Suprapubic skin (tissue), 4 donors: Measurements from ENCODE around the gene CYP19A1. TPM values are rescaled to one million over a fixed set of nuclear protein-coding genes. Genes with fewer than 3 reads are reported as not detected.

ENCODE experiments used
- DNase-seq, 2 donors: peaks; one replicate each; pipeline ENCODE4 v3.0.0-alpha.2; 2019; ENCODE audit warnings: low spot score in 2 of 2
- H3K27ac ChIP-seq: fragments of 200-600 bp; sonication (generic); one replicate; pipeline ENCODE4 v1.5.1; 2019
- H3K27me3 ChIP-seq: fragments of 200-600 bp; sonication (generic); one replicate; pipeline ENCODE4 v1.5.1; 2019
- H3K36me3 ChIP-seq: fragments of 200-600 bp; sonication (generic); one replicate; pipeline ENCODE4 v1.5.1; 2019
- H3K4me1 ChIP-seq: fragments of 200-600 bp; sonication (generic); one replicate; pipeline ENCODE4 v1.5.1; 2019
- H3K4me3 ChIP-seq: fragments of 200-600 bp; sonication (generic); one replicate; pipeline ENCODE4 v1.5.1; 2019; ENCODE audit warnings: mild to moderate bottlenecking
- H3K9me3 ChIP-seq: fragments of 200-600 bp; sonication (generic); one replicate; pipeline ENCODE4 v1.5.1; 2019
- EP300 ChIP-seq: sonication (generic); formaldehyde crosslinking; IDR thresholded peaks from one replicate; pipeline ENCODE4 v1.6.1; 2017; ENCODE audit warnings: antibody characterized with exemption
- POLR2A ChIP-seq, 2 donors: fragments of 450-650 bp; IDR thresholded peaks; one replicate each; pipeline ENCODE4 v1.6.1; 2017; ENCODE audit warnings: antibody characterized with exemption in 2 of 2, mild to moderate bottlenecking in 2 of 2, moderate library complexity in 2 of 2
- POLR2AphosphoS5 ChIP-seq, 3 donors: sonication (generic); formaldehyde crosslinking; IDR thresholded peaks; one replicate each; pipeline ENCODE4 v1.6.1; 2017; ENCODE audit warnings: antibody characterized with exemption in 3 of 3
- WGBS: methylation state at CpG from one replicate; pipeline ENCODE4 v1.1.5; 2018; 5-methylcytosine and 5-hydroxymethylcytosine counted together
- total RNA-seq, 4 donors: library from RNA; depleted of rRNA; stranded (reverse); fragments of >200 nt; gene quantifications; one replicate each; pipeline ENCODE4 v1.1.0, GENCODE V29; 2016
- TF ChIP-seq, protein P1 (sequence below), 2 donors: fragments of 200-600 bp in 1 of 2; fragments of 450-650 bp in 1 of 2; sonication (generic) in 1 of 2; IDR thresholded peaks; one replicate each; pipeline ENCODE4 v1.5.1; 2016 to 2019; ENCODE audit warnings: antibody characterized with exemption in 2 of 2, mild to moderate bottlenecking in 1 of 2, moderate library complexity in 1 of 2

The CYP19A1 gene
- total RNA-seq, 4 donors from 2014 or later = 2.7 to 6.8 (median 5.6) TPM

- TF ChIP-seq EP300 = no peak
- no peak for TF ChIP-seq POLR2AphosphoS5 (IDR thresholded peaks at IDR 0.05)
- TF ChIP-seq, protein P1, sequence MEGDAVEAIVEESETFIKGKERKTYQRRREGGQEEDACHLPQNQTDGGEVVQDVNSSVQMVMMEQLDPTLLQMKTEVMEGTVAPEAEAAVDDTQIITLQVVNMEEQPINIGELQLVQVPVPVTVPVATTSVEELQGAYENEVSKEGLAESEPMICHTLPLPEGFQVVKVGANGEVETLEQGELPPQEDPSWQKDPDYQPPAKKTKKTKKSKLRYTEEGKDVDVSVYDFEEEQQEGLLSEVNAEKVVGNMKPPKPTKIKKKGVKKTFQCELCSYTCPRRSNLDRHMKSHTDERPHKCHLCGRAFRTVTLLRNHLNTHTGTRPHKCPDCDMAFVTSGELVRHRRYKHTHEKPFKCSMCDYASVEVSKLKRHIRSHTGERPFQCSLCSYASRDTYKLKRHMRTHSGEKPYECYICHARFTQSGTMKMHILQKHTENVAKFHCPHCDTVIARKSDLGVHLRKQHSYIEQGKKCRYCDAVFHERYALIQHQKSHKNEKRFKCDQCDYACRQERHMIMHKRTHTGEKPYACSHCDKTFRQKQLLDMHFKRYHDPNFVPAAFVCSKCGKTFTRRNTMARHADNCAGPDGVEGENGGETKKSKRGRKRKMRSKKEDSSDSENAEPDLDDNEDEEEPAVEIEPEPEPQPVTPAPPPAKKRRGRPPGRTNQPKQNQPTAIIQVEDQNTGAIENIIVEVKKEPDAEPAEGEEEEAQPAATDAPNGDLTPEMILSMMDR (IDR thresholded peaks at IDR 0.05) = no peak
- no peak for TF ChIP-seq POLR2A (IDR thresholded peaks at IDR 0.05)
- H3K36me3 ChIP-seq = no peaks in the 10 kb centered on the region
- DNase-seq = no peak
- no peaks in the 10 kb centered on the region for H3K27me3 ChIP-seq
- H3K9me3 ChIP-seq = no peaks in the 10 kb centered on the region
- H3K27ac ChIP-seq = no peak overlapping the region
- 2% methylated on average over 3 of the region's 3 CpGs for WGBS
- peaks cover 13% of the 10 kb centered on the region for H3K4me1 ChIP-seq
- H3K4me3 ChIP-seq = no peak overlapping the region
These were observed 166.2 kb downstream of the CYP19A1 start for GRCh38 chr15:51172193-51172592.

- Histone ChIP-seq H3K9me3 (no peaks in the 10 kb centered on the region), H3K4me1 (peaks cover 13% of the 10 kb centered on the region), H3K27ac (no peak overlapping the region), H3K27me3 (no peaks in the 10 kb centered on the region), H3K36me3 (no peaks in the 10 kb centered on the region), H3K4me3 (no peak overlapping the region)
- TF ChIP-seq POLR2AphosphoS5 (IDR thresholded peaks at IDR 0.05) = no peak
- TF ChIP-seq EP300 = no peak
- TF ChIP-seq POLR2A (IDR thresholded peaks at IDR 0.05) = no peak
- TF ChIP-seq, protein P1 (IDR thresholded peaks at IDR 0.05) = no peak
- 43% methylated on average over 3 of the region's 3 CpGs for WGBS
- no peak for DNase-seq
These were observed 166.8 kb downstream of the CYP19A1 start for GRCh38 chr15:51171634-51171932.

DNA sequence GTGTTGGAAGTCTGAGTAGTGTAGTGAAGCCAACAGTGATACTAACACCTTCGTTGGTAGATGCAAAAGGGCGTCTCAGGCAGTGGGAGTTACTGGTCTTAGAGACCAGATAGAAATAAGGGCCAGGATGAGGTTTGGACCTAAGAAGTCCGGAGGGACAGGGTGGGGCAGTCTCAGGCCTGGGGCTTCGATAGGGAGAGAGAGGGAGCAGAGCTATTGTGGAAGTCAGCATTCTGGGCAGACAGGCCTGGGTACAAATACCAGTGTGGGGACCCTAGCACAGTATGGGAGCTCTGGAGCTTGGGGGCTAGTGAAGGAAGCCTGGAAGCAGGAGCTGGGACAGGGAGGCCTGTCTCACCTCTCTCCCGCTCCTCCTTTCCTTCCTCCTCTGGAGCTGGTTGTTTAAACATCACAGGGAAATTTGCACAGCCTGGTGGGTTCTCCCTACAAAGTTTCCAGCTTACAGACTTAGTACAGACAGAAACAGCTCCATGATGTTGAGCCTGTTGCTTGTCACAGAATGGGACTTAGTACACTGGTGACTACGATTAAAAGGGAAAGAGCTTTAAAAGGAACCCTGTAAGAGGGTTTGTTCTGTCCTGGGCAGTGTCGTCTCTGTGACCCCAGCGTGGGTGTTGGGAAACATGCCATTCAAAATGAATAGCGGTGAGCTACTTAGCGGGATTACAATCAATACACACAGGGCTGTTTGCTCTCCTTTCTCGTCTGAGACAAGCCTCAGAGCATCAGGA is 167.3 kb downstream of the CYP19A1 start:
- 63% methylated on average over 11 of the region's 11 CpGs for WGBS
- Histone ChIP-seq H3K9me3 (no peaks in the 10 kb centered on the region), H3K4me3 (no peak overlapping the region), H3K27me3 (no peaks in the 10 kb centered on the region), H3K27ac (no peak overlapping the region), H3K36me3 (no peaks in the 10 kb centered on the region), H3K4me1 (peaks cover 13% of the 10 kb centered on the region)
- no peak for TF ChIP-seq POLR2A (IDR thresholded peaks at IDR 0.05)
- no peak for TF ChIP-seq EP300
- TF ChIP-seq, protein P1 (IDR thresholded peaks at IDR 0.05) = no peak
- TF ChIP-seq POLR2AphosphoS5 (IDR thresholded peaks at IDR 0.05) = no peak
- no peak for DNase-seq

DNA sequence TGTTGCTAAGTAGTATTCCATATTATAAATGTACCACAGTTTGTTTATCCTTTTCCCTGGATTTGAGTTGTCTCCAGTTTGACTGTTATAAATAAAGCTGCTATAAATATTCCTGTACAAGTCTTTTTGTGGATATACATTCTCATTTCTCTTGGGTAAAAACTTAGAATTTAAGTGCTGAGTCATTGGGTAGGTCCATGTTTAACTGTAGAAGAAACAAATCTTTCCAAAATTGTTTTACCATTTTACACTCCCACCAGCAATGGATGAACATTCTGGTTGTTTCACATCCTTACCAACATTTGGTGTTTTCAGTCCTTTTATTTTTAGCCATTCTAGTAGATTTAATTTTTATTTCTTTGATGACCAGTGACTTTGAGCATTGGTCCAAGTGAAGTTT is 169.7 kb downstream of the CYP19A1 start:
- H3K36me3 ChIP-seq = no peaks in the 10 kb centered on the region
- peaks cover 15% of the 10 kb centered on the region for H3K4me1 ChIP-seq
- H3K9me3 ChIP-seq = no peaks in the 10 kb centered on the region
- no peak overlapping the region for H3K4me3 ChIP-seq
- no peaks in the 10 kb centered on the region for H3K27me3 ChIP-seq
- H3K27ac ChIP-seq = no peak overlapping the region
- no peak for DNase-seq
- TF ChIP-seq EP300 = no peak
- no peak for TF ChIP-seq POLR2AphosphoS5 (IDR thresholded peaks at IDR 0.05)
- TF ChIP-seq, protein P1 (IDR thresholded peaks at IDR 0.05) = no peak
- no peak for TF ChIP-seq POLR2A (IDR thresholded peaks at IDR 0.05)

GRCh38 chr15:51163843-51164242 is 174.6 kb downstream of the CYP19A1 start:
- TF ChIP-seq POLR2AphosphoS5 (IDR thresholded peaks at IDR 0.05) = no peak
- TF ChIP-seq POLR2A (IDR thresholded peaks at IDR 0.05) = no peak
- TF ChIP-seq EP300 = no peak
- TF ChIP-seq, protein P1 (IDR thresholded peaks at IDR 0.05) = no peak
- H3K27ac ChIP-seq = no peak overlapping the region
- H3K4me3 ChIP-seq = no peak overlapping the region
- no peaks in the 10 kb centered on the region for H3K9me3 ChIP-seq
- H3K4me1 ChIP-seq = peaks cover 10% of the 10 kb centered on the region
- whole genome bisulfite sequencing = 62% methylated on average over 9 of the region's 9 CpGs
- no peaks in the 10 kb centered on the region for H3K27me3 ChIP-seq
- DNase-seq = no peak
- H3K36me3 ChIP-seq = no peaks in the 10 kb centered on the region
